HEK293 (cell line): ENCODE results near the gene NME8.

Source experiments
- CTCF ChIA-PET: fragments of 350-600 bp; formaldehyde crosslinking; extraction: SDS; loops from one replicate; lab custom pipeline; 2021; ENCODE audit warnings: antibody characterized with exemption; lab: Yijun Ruan, JAX
- POLR2A ChIA-PET: fragments of 300-600 bp; formaldehyde crosslinking; extraction: SDS; loops from one replicate; lab custom pipeline; 2020; ENCODE audit warnings: antibody characterized with exemption, inconsistent platforms; lab: Yijun Ruan, JAX
- H3K27ac ChIP-seq: fragments of 200-500 bp; sonication (Bioruptor generic); 2 replicates; pipeline ENCODE4 v1.5.1; 2014; ENCODE audit warnings: low read depth, low read length, control low read depth, inconsistent platforms; ENCODE audit errors: extremely low read depth
- H3K36me3 ChIP-seq, 2 experiments: fragments of 200-500 bp in 1 of 2; sonication (Bioruptor generic) in 1 of 2; 1 replicate in 1 of 2; 2 replicates in 1 of 2; pipeline ENCODE4 v1.5.1; 2014 to 2017; ENCODE audit warnings: inconsistent platforms in 2 of 2, low read length in 2 of 2; ENCODE audit not compliant: control insufficient read depth in 2 of 2, insufficient read depth in 1 of 2
- H3K4me1 ChIP-seq: fragments of 200-500 bp; sonication (Bioruptor generic); 2 replicates; pipeline ENCODE4 v1.5.1; 2014; ENCODE audit warnings: mild to moderate bottlenecking, low read length, inconsistent platforms; ENCODE audit not compliant: control insufficient read depth, insufficient read depth
- H3K4me3 ChIP-seq: 2 replicates; pipeline ENCODE4 v1.5.1; 2011; ENCODE audit warnings: low read depth, mild to moderate bottlenecking, control low read depth, low read length, moderate library complexity
- H3K9me3 ChIP-seq: fragments of 200-500 bp; sonication (Bioruptor generic); 2 replicates; pipeline ENCODE4 v1.5.1; 2014; ENCODE audit warnings: low read depth, low read length, inconsistent platforms; ENCODE audit not compliant: control insufficient read depth, insufficient read depth
- OSR2 ChIP-seq: fragments of 450-650 bp; formaldehyde crosslinking; IDR thresholded peaks from 2 replicates; pipeline ENCODE4 v1.5.1; 2016; ENCODE audit warnings: missing biosample characterization, missing genetic modification characterization
- OVOL3 ChIP-seq: fragments of 450-650 bp; formaldehyde crosslinking; IDR thresholded peaks from 2 replicates; pipeline ENCODE4 v1.5.1; 2016; ENCODE audit warnings: missing biosample characterization, missing genetic modification characterization
- TRIM28 ChIP-seq: IDR thresholded peaks from 2 replicates; pipeline ENCODE4 v1.6.1; 2011; ENCODE audit warnings: low read length, control low read depth, borderline replicate concordance
- ZEB2 ChIP-seq: fragments of 450-650 bp; formaldehyde crosslinking; IDR thresholded peaks from 2 replicates; pipeline ENCODE4 v1.5.1; 2016; ENCODE audit warnings: missing biosample characterization, missing genetic modification characterization
- ZFP37 ChIP-seq: fragments of 450-650 bp; formaldehyde crosslinking; IDR thresholded peaks from 2 replicates; pipeline ENCODE4 v1.5.1; 2016; ENCODE audit warnings: missing biosample characterization, missing genetic modification characterization
- ZFP69B ChIP-seq: fragments of 450-650 bp; formaldehyde crosslinking; IDR thresholded peaks from 2 replicates; pipeline ENCODE4 v1.5.1; 2016; ENCODE audit warnings: missing biosample characterization, missing genetic modification characterization
- ZNF146 ChIP-seq: fragments of 450-650 bp; formaldehyde crosslinking; IDR thresholded peaks from 2 replicates; pipeline ENCODE4 v1.5.1; 2016; ENCODE audit warnings: missing biosample characterization, missing genetic modification characterization
- ZNF248 ChIP-seq: fragments of 450-650 bp; formaldehyde crosslinking; IDR thresholded peaks from 2 replicates; pipeline ENCODE4 v1.5.1; 2017; ENCODE audit warnings: missing biosample characterization, missing genetic modification characterization
- ZNF292 ChIP-seq: fragments of 450-650 bp; formaldehyde crosslinking; IDR thresholded peaks from 2 replicates; pipeline ENCODE4 v1.5.1; 2016; ENCODE audit warnings: low read depth, missing biosample characterization, missing genetic modification characterization, borderline replicate concordance
- ZNF324 ChIP-seq: fragments of 450-650 bp; formaldehyde crosslinking; IDR thresholded peaks from 2 replicates; pipeline ENCODE4 v1.5.1; 2016; ENCODE audit warnings: missing biosample characterization, missing genetic modification characterization
- ZNF335 ChIP-seq: fragments of 450-650 bp; formaldehyde crosslinking; conservative IDR thresholded peaks from 2 replicates; pipeline ENCODE4 v1.5.1; 2016; ENCODE audit warnings: missing biosample characterization, missing genetic modification characterization
- ZNF354C ChIP-seq: fragments of 450-650 bp; formaldehyde crosslinking; IDR thresholded peaks from 2 replicates; pipeline ENCODE4 v1.5.1; 2016; ENCODE audit warnings: missing biosample characterization, missing genetic modification characterization, low read depth, borderline replicate concordance
- ZNF398 ChIP-seq: fragments of 450-650 bp; formaldehyde crosslinking; IDR thresholded peaks from 2 replicates; pipeline ENCODE4 v1.5.1; 2017; ENCODE audit warnings: missing biosample characterization, missing genetic modification characterization
- ZNF426 ChIP-seq: fragments of 450-650 bp; formaldehyde crosslinking; IDR thresholded peaks from 2 replicates; pipeline ENCODE4 v1.5.1; 2017; ENCODE audit warnings: missing biosample characterization, missing genetic modification characterization, mild to moderate bottlenecking, inconsistent platforms, moderate library complexity
- ZNF488 ChIP-seq: fragments of 450-650 bp; formaldehyde crosslinking; IDR thresholded peaks from 2 replicates; pipeline ENCODE4 v1.5.1; 2016; ENCODE audit warnings: missing biosample characterization, missing genetic modification characterization
- ZNF558 ChIP-seq: fragments of 450-650 bp; formaldehyde crosslinking; IDR thresholded peaks from 2 replicates; pipeline ENCODE4 v1.5.1; 2016; ENCODE audit warnings: missing biosample characterization, missing genetic modification characterization
- ZNF600 ChIP-seq: fragments of 450-650 bp; formaldehyde crosslinking; IDR thresholded peaks from 2 replicates; pipeline ENCODE4 v1.5.1; 2016; ENCODE audit warnings: missing biosample characterization, missing genetic modification characterization
- ZNF654 ChIP-seq: fragments of 450-650 bp; formaldehyde crosslinking; IDR thresholded peaks from 2 replicates; pipeline ENCODE4 v1.5.1; 2016; ENCODE audit warnings: low read depth, missing biosample characterization, missing genetic modification characterization
- ZNF792 ChIP-seq: fragments of 450-650 bp; formaldehyde crosslinking; IDR thresholded peaks from 2 replicates; pipeline ENCODE4 v1.5.1; 2016; ENCODE audit warnings: missing biosample characterization, missing genetic modification characterization
- TF ChIP-seq, protein P1 (sequence below): IDR thresholded peaks from 2 replicates; pipeline ENCODE4 v1.6.1; 2011; ENCODE audit warnings: mild to moderate bottlenecking, low read depth, low read length, borderline replicate concordance
- TF ChIP-seq, protein P2 (sequence below): fragments of 450-650 bp; formaldehyde crosslinking; conservative IDR thresholded peaks from 2 replicates; pipeline ENCODE4 v1.5.1; 2016; ENCODE audit warnings: low read depth, missing biosample characterization, missing genetic modification characterization

NME8 gene

DNA sequence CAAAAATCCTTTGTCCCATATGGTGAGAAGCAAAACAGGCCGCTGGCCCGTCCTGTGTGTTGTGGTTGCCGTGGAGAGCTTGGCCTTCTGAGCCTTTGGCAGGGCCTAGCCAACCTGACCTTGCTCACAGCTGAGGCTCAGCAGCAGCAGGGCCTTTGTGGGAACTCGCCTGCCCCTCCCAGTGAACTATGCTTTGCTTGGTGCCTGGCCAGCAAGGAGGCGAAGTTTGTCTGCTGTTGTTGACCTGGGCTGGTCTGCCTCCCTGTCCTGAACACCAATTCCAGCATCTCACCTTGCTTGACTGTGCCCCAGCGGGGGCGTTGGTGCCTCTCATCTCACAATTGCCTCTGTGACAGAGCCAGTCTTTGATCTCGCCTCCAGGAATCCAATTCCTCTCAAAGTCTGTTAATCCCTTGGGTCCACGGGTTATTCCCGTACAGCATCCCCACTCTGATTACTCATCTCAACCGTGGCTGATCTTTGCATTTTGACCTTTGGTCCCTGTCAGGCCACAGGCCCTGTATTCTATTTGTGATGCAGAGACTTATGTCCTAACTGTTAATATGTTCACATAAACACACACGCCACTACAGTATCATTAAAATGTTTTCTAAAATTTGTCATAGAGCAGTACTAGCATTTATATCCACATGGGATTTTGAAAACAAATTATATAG, 94.7 kb downstream of the NME8 start:
- Histone ChIP-seq H3K4me1 (no peaks in the 10 kb centered on the region; the same call in 1 of the 2 replicates), H3K4me3 (no peak overlapping the region), H3K36me3 (no peaks in the 10 kb centered on the region)
- POLR2A ChIA-PET, result no interaction called here
- TF ChIP-seq, protein P1, sequence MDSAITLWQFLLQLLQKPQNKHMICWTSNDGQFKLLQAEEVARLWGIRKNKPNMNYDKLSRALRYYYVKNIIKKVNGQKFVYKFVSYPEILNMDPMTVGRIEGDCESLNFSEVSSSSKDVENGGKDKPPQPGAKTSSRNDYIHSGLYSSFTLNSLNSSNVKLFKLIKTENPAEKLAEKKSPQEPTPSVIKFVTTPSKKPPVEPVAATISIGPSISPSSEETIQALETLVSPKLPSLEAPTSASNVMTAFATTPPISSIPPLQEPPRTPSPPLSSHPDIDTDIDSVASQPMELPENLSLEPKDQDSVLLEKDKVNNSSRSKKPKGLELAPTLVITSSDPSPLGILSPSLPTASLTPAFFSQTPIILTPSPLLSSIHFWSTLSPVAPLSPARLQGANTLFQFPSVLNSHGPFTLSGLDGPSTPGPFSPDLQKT, result no peak
- TF ChIP-seq ZNF324 (tag by site-specific recombination), result no peak
- TF ChIP-seq, all 188 proteins: peak for 0
- Histone ChIP-seq H3K9me3 (no peaks in the 10 kb centered on the region), H3K27ac (no peak overlapping the region)
- CTCF ChIA-PET, result no interaction called here

GRCh38 chr7:37943905-37944736, 95.7 kb downstream of the NME8 start:
- Histone ChIP-seq H3K4me3 (no peak overlapping the region), H3K9me3 (no peaks in the 10 kb centered on the region), H3K36me3 (no peaks in the 10 kb centered on the region), H3K27ac (no peak overlapping the region), H3K4me1 (no peaks in the 10 kb centered on the region; the same call in 1 of the 2 replicates)
- ChIA-PET POLR2A (no interaction called here), CTCF (interaction anchor here (0.9 kb wide), 1 partner anchor 126 kb away, joined by 3 read pairs; no protein-coding TSS in a partner anchor)
- TF ChIP-seq ZNF558 (tag by site-specific recombination), result no peak
- TF ChIP-seq ZEB2 (tag by site-specific recombination), result no peak
- TF ChIP-seq ZNF654 (tag by site-specific recombination), result no peak
- no peak for TF ChIP-seq ZNF398
- TF ChIP-seq ZNF292 (tag by site-specific recombination), result no peak
- no peak for TF ChIP-seq ZNF792 (tag by site-specific recombination)

DNA sequence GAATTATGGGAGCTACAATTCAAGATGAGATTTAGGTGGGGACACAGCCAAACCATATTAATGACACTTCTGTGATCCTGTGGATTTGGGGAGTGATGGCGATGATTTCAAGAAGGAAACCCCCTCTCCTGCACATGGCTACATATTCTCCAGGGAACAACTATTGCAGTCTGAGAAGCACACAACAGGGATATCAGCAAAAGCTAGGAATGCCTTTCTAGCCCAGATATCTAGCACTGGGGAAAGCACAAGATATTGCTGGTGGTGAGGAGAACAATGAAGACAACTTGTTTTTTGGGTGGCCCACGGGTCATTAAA, 96.3 kb downstream of the NME8 start:
- Histone ChIP-seq H3K4me1 (no peaks in the 10 kb centered on the region; the same call in 1 of the 2 replicates), H3K4me3 (no peak overlapping the region), H3K9me3 (no peaks in the 10 kb centered on the region), H3K27ac (no peak overlapping the region), H3K36me3 (no peaks in the 10 kb centered on the region)
- ChIA-PET CTCF (interaction anchor here (0.9 kb wide), 1 partner anchor 125 kb away, joined by 3 read pairs; no protein-coding TSS in a partner anchor), POLR2A (no interaction called here)
- TF ChIP-seq ZNF354C (tag by site-specific recombination) (no peak), ZNF248 (tag by site-specific recombination) (no peak), OSR2 (no peak), ZNF600 (tag by site-specific recombination) (no peak), ZNF146 (tag by site-specific recombination) (no peak), ZFP37 (tag by site-specific recombination) (no peak), TRIM28 (no peak), ZNF426 (tag by site-specific recombination) (no peak), ZNF398 (no peak), ZFP69B (tag by site-specific recombination) (no peak), ZNF488 (tag by site-specific recombination) (no peak), ZNF335 (tag by site-specific recombination) (no peak), OVOL3 (tag by site-specific recombination) (no peak)
- TF ChIP-seq, protein P2, sequence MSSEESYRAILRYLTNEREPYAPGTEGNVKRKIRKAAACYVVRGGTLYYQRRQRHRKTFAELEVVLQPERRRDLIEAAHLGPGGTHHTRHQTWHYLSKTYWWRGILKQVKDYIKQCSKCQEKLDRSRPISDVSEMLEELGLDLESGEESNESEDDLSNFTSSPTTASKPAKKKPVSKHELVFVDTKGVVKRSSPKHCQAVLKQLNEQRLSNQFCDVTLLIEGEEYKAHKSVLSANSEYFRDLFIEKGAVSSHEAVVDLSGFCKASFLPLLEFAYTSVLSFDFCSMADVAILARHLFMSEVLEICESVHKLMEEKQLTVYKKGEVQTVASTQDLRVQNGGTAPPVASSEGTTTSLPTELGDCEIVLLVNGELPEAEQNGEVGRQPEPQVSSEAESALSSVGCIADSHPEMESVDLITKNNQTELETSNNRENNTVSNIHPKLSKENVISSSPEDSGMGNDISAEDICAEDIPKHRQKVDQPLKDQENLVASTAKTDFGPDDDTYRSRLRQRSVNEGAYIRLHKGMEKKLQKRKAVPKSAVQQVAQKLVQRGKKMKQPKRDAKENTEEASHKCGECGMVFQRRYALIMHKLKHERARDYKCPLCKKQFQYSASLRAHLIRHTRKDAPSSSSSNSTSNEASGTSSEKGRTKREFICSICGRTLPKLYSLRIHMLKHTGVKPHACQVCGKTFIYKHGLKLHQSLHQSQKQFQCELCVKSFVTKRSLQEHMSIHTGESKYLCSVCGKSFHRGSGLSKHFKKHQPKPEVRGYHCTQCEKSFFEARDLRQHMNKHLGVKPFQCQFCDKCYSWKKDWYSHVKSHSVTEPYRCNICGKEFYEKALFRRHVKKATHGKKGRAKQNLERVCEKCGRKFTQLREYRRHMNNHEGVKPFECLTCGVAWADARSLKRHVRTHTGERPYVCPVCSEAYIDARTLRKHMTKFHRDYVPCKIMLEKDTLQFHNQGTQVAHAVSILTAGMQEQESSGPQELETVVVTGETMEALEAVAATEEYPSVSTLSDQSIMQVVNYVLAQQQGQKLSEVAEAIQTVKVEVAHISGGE (tag by site-specific recombination), result no peak
